GM21381 (cell line): ENCODE results near the gene SLC24A3.

Experiments used
- ATAC-seq: cut with Tn5 transposase; IDR thresholded peaks from one replicate; pipeline ENCODE4 v1.9.1; 2021; ENCODE audit warnings: mild to moderate bottlenecking, moderate library complexity; ENCODE audit not compliant: unreplicated experiment

Gene SLC24A3

GRCh38 chr20:19416627-19417026 is 204.2 kb downstream of the SLC24A3 start:
- ATAC-seq, result no peak

GRCh38 chr20:19419396-19419795 is 207.0 kb downstream of the SLC24A3 start:
- ATAC-seq, result no peak

- no peak for ATAC-seq
Measured at GRCh38 chr20:19423097-19423899, 210.9 kb downstream of the SLC24A3 start.

- no peak for ATAC-seq
Measured at GRCh38 chr20:19423900-19424620, 211.6 kb downstream of the SLC24A3 start.

- ATAC-seq, result no peak
Measured at GRCh38 chr20:19426356-19426755, 213.9 kb downstream of the SLC24A3 start.

- ATAC-seq, result no peak
Measured at GRCh38 chr20:19427480-19427879, 215.0 kb downstream of the SLC24A3 start.

- ATAC-seq, result no peak
Measured at GRCh38 chr20:19427913-19428312, 215.5 kb downstream of the SLC24A3 start.

- no peak for ATAC-seq
Measured at GRCh38 chr20:19428324-19428723, 215.9 kb downstream of the SLC24A3 start.

GRCh38 chr20:19429538-19429937 is 217.1 kb downstream of the SLC24A3 start:
- ATAC-seq, result no peak

GRCh38 chr20:19430641-19431315 is 218.3 kb downstream of the SLC24A3 start:
- no peak for ATAC-seq

GRCh38 chr20:19431316-19431700 is 218.9 kb downstream of the SLC24A3 start:
- ATAC-seq, result no peak

- ATAC-seq, result no peak
Measured at GRCh38 chr20:19431906-19432305, 219.5 kb downstream of the SLC24A3 start.

- no peak for ATAC-seq
Measured at GRCh38 chr20:19433371-19434350, 221.2 kb downstream of the SLC24A3 start.

GRCh38 chr20:19435316-19435715 is 222.9 kb downstream of the SLC24A3 start:
- ATAC-seq, result no peak

GRCh38 chr20:19435821-19436220 is 223.4 kb downstream of the SLC24A3 start:
- no peak for ATAC-seq

GRCh38 chr20:19438488-19438887 is 226.0 kb downstream of the SLC24A3 start:
- ATAC-seq, result no peak

- ATAC-seq, result no peak
Measured at GRCh38 chr20:19440660-19441527, 228.5 kb downstream of the SLC24A3 start.

- no peak for ATAC-seq
Measured at GRCh38 chr20:19446246-19446645, 233.8 kb downstream of the SLC24A3 start.

- no peak for ATAC-seq
Measured at GRCh38 chr20:19448632-19449031, 236.2 kb downstream of the SLC24A3 start.

- ATAC-seq, result no peak
Measured at GRCh38 chr20:19449051-19449450, 236.6 kb downstream of the SLC24A3 start.
